Suprapubic skin (tissue), 4 donors: ENCODE data around the gene TBCC. TPM values are rescaled to one million over a fixed set of nuclear protein-coding genes. Genes with fewer than 3 reads are reported as not detected.
"Not testable (repeated sequence)": the region's sequence is repeated elsewhere in the genome, so short reads cannot be mapped to it uniquely, and the experiment has no call there.

ENCODE experiments used
- DNase-seq, 2 donors: peaks; one replicate each; pipeline ENCODE4 v3.0.0-alpha.2; 2019; ENCODE audit warnings: low spot score in 2 of 2
- H3K27ac ChIP-seq: fragments of 200-600 bp; sonication (generic); one replicate; pipeline ENCODE4 v1.5.1; 2019
- H3K27me3 ChIP-seq: fragments of 200-600 bp; sonication (generic); one replicate; pipeline ENCODE4 v1.5.1; 2019
- H3K36me3 ChIP-seq: fragments of 200-600 bp; sonication (generic); one replicate; pipeline ENCODE4 v1.5.1; 2019
- H3K4me1 ChIP-seq: fragments of 200-600 bp; sonication (generic); one replicate; pipeline ENCODE4 v1.5.1; 2019
- H3K4me3 ChIP-seq: fragments of 200-600 bp; sonication (generic); one replicate; pipeline ENCODE4 v1.5.1; 2019; ENCODE audit warnings: mild to moderate bottlenecking
- H3K9me3 ChIP-seq: fragments of 200-600 bp; sonication (generic); one replicate; pipeline ENCODE4 v1.5.1; 2019
- EP300 ChIP-seq: sonication (generic); formaldehyde crosslinking; IDR thresholded peaks from one replicate; pipeline ENCODE4 v1.6.1; 2017; ENCODE audit warnings: antibody characterized with exemption
- POLR2A ChIP-seq, 2 donors: fragments of 450-650 bp; IDR thresholded peaks; one replicate each; pipeline ENCODE4 v1.6.1; 2017; ENCODE audit warnings: antibody characterized with exemption in 2 of 2, mild to moderate bottlenecking in 2 of 2, moderate library complexity in 2 of 2
- POLR2AphosphoS5 ChIP-seq, 3 donors: sonication (generic); formaldehyde crosslinking; IDR thresholded peaks; one replicate each; pipeline ENCODE4 v1.6.1; 2017; ENCODE audit warnings: antibody characterized with exemption in 3 of 3
- WGBS: methylation state at CpG from one replicate; pipeline ENCODE4 v1.1.5; 2018; 5-methylcytosine and 5-hydroxymethylcytosine counted together
- total RNA-seq, 4 donors: library from RNA; depleted of rRNA; stranded (reverse); fragments of >200 nt; gene quantifications; one replicate each; pipeline ENCODE4 v1.1.0, GENCODE V29; 2016
- TF ChIP-seq, protein P1 (sequence below), 2 donors: fragments of 200-600 bp in 1 of 2; fragments of 450-650 bp in 1 of 2; sonication (generic) in 1 of 2; IDR thresholded peaks; one replicate each; pipeline ENCODE4 v1.5.1; 2016 to 2019; ENCODE audit warnings: antibody characterized with exemption in 2 of 2, mild to moderate bottlenecking in 1 of 2, moderate library complexity in 1 of 2

TBCC gene
- total RNA-seq, 4 donors from 2014 or later: 25.6 to 51.9 (median 30.2) TPM

GRCh38 chr6:42778122-42778521 lies 32.2 kb upstream of the TBCC start:
- TF ChIP-seq, protein P1, sequence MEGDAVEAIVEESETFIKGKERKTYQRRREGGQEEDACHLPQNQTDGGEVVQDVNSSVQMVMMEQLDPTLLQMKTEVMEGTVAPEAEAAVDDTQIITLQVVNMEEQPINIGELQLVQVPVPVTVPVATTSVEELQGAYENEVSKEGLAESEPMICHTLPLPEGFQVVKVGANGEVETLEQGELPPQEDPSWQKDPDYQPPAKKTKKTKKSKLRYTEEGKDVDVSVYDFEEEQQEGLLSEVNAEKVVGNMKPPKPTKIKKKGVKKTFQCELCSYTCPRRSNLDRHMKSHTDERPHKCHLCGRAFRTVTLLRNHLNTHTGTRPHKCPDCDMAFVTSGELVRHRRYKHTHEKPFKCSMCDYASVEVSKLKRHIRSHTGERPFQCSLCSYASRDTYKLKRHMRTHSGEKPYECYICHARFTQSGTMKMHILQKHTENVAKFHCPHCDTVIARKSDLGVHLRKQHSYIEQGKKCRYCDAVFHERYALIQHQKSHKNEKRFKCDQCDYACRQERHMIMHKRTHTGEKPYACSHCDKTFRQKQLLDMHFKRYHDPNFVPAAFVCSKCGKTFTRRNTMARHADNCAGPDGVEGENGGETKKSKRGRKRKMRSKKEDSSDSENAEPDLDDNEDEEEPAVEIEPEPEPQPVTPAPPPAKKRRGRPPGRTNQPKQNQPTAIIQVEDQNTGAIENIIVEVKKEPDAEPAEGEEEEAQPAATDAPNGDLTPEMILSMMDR (IDR thresholded peaks at IDR 0.05): no peak
- no peak for TF ChIP-seq EP300
- TF ChIP-seq POLR2AphosphoS5 (IDR thresholded peaks at IDR 0.05): no peak
- TF ChIP-seq POLR2A (IDR thresholded peaks at IDR 0.05): no peak
- no peak overlapping the region for H3K27ac ChIP-seq
- no peaks in the 10 kb centered on the region for H3K27me3 ChIP-seq

DNA sequence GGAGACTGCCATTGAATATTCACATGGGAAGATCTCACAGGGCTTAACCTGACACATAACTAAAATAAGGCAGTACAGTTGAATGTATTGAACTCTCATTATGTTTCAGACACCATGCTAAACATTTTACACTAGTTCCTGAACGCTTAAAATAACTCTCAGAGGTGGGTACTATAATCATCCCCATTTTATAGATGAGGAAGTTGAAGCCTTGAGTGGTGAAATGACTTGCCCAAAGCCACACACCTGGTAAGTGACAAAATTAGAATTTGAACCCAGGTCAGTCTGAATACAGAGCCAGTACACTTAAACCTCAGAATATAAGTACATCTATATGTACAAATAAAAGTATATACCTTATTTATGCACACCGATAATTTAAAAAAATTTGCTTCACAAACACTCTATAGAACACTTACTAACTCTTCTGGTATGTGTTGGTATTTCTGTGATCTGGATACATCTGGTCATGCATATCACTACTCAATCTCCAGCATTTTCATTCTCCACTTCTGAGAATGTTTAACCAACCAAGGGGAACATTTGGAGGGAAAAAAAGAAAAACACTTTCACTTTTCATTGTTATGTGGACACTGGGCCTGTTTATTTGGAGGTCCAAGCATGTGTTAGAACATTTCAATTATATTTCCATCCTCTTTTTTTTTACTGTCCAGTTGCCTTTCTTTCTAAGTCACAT lies 31.4 kb upstream of the TBCC start:
- H3K27me3 ChIP-seq: no peaks in the 10 kb centered on the region
- TF ChIP-seq EP300 (no peak), POLR2A (IDR thresholded peaks at IDR 0.05) (no peak), POLR2AphosphoS5 (IDR thresholded peaks at IDR 0.05) (no peak)
- TF ChIP-seq, protein P1 (IDR thresholded peaks at IDR 0.05): no peak
- H3K36me3 ChIP-seq: no peaks in the 10 kb centered on the region
- WGBS: 82% methylated on average over 2 of the region's 2 CpGs
- H3K4me1 ChIP-seq: peaks cover 35% of the 10 kb centered on the region
- no peaks in the 10 kb centered on the region for H3K9me3 ChIP-seq
- no peak for DNase-seq
- H3K27ac ChIP-seq: no peak overlapping the region
- H3K4me3 ChIP-seq: no peak overlapping the region

More at GRCh38 chr6:42778122-42778521, 32.2 kb upstream of the TBCC start:
- Histone ChIP-seq H3K36me3 (no peaks in the 10 kb centered on the region), H3K4me3 (no peak overlapping the region), H3K9me3 (no peaks in the 10 kb centered on the region), H3K4me1 (peaks cover 35% of the 10 kb centered on the region)
- no peak for DNase-seq
- WGBS: 94% methylated on average over 2 of the region's 2 CpGs

DNA sequence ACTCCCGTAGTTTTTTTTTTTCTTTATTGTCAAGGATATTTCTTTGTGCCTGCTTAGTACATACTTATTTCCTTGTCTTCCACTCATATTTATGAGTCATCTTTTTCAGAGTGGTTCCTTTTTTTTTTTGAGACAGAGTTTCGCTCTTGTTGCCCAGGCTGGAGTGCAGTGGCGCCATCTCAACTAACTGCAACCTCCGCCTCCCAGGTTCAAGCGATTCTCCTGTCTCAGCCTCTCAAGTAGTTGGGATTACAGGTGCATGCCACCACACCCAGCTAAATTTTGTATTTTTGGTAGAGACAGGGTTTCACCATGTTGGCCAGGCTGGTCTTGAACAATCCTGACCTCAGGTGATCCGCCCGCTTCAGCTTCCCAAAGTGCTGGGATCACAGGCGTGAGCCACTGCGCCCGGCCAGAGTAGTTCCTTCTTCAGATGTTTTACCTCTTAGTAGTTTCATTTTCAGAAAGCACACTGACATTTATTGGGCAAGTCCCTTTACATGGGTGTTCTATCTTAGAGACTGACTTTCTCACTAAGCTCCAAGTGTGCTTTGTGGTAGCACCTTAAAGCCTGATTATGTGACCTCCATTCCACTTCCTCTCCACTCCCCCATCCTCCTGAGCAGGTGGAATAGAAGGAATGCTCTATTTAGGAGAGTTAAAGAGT lies 29.1 kb upstream of the TBCC start:
- H3K36me3 ChIP-seq, H3K9me3 ChIP-seq, DNase-seq, H3K27me3 ChIP-seq: not testable (repeated sequence)
- H3K4me1 ChIP-seq: peaks cover 30% of the 10 kb centered on the region
- H3K4me3 ChIP-seq: peak overlapping the region; percentile 12
- WGBS: 80% methylated on average over 10 of the region's 10 CpGs
- peak overlapping the region; percentile 51 for H3K27ac ChIP-seq

DNA sequence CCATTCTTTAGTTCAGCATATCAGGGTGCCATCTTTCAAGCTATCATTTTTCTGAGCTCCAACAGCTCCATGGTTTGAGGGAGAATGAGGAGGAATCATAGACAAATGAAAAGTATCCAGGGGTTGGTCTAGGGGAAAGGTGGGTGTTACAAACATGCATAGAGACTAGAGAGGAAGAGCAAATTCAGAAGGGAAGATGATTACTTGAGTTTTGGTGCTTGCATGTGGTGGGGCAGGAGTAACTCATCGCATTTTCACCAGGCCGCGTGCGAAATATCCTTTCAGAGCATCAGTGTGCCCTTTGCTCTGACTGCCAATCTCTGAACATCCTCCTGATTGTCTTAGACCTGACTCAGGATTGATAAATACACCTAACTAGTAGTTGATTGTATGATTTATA lies 28.3 kb upstream of the TBCC start:
- Histone ChIP-seq H3K27ac (no peak overlapping the region), H3K4me1 (peaks cover 23% of the 10 kb centered on the region), H3K9me3 (no peaks in the 10 kb centered on the region), H3K36me3 (no peaks in the 10 kb centered on the region), H3K4me3 (no peak overlapping the region), H3K27me3 (no peaks in the 10 kb centered on the region)
- 91% methylated on average over 4 of the region's 4 CpGs for WGBS
- TF ChIP-seq, protein P1 (IDR thresholded peaks at IDR 0.05): no peak
- TF ChIP-seq EP300 (no peak), POLR2AphosphoS5 (IDR thresholded peaks at IDR 0.05) (no peak), POLR2A (IDR thresholded peaks at IDR 0.05) (no peak)
- DNase-seq: no peak

DNA sequence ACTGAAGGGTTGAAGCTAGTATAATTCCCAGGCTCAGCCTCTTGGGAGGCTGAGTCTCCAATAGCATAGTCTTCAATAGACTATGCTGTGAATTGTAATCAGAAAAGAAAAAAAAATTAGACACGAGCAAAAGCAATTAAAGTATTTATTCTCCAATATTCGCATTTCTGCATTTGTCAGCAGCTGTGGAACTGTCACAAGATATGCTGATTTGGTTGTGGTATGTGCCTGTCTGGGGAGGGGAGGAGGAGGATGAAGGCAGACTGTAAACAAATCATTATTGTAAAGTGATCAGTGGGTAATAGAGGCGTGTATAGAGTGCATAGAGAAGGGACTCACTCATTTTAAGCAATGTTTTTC lies 25.8 kb upstream of the TBCC start:
- TF ChIP-seq POLR2AphosphoS5 (IDR thresholded peaks at IDR 0.05) (no peak), POLR2A (IDR thresholded peaks at IDR 0.05) (no peak), EP300 (no peak)
- TF ChIP-seq, protein P1 (IDR thresholded peaks at IDR 0.05): no peak
- Histone ChIP-seq H3K27me3 (no peaks in the 10 kb centered on the region), H3K9me3 (no peaks in the 10 kb centered on the region), H3K27ac (no peak overlapping the region), H3K4me1 (peaks cover 15% of the 10 kb centered on the region), H3K4me3 (peak overlapping the region; percentile 27), H3K36me3 (no peaks in the 10 kb centered on the region)
- WGBS: 53% methylated on average over 3 of the region's 3 CpGs
- no peak for DNase-seq
